Jurkat, Clone E6-1 (cell line): ENCODE measurements around the gene ZNF385C.
"Not testable (repeated sequence)": the region's sequence is repeated elsewhere in the genome, so short reads cannot be mapped to it uniquely, and the experiment has no call there.

Experiments used
- DNase-seq: peaks from one replicate; pipeline ENCODE4 v3.0.0-alpha.2; 2011; ENCODE audit warnings: low read depth, low spot score
- H3K4me3 ChIP-seq: 2 replicates; pipeline ENCODE4 v1.5.1; 2011; ENCODE audit warnings: mild to moderate bottlenecking, low read length, control low read depth, moderate library complexity

Gene ZNF385C

GRCh38 chr17:42034059-42034458 lies 64.2 kb downstream of the ZNF385C start:
- no peak overlapping the region for H3K4me3 ChIP-seq
- no peak for DNase-seq

DNA sequence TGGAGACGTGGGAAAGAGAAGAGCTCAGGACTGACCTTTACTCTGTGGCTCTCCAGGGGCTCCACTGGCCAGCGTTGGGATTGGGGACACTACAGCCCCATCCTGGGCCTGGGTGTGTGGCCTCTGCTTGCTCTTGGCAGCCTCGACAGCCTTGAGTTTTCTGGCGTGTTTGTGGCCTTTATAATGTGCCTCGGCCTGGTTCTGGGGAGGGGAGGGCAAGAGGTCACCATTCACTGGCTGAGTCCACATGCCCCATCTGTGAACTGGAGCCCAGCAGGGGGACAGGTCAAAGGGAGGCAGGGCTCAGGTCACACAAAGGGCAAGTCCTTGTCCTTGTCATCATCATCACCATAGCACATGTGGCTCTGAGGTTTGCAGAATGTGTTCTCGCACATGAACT lies 66.7 kb downstream of the ZNF385C start:
- DNase-seq = no peak
- H3K4me3 ChIP-seq = no peak overlapping the region

DNA sequence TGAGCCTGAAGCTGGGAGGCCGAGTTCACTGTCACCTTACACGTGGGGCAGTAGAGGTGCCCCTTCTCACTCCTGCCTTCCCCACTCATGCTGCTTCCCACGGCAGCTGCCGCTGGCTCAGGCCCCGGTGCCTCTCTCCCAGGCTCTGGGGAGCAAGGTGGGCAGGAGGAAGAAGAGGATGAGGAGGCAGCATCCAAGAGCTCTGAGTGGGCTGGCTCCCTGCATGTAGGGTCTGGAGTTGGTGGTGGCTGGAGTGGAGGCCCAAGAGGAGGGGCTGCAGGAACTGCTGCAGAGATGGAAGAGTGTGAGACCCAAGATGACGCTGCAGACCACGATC lies 69.5 kb downstream of the ZNF385C start:
- no peak for DNase-seq
- H3K4me3 ChIP-seq = no peak overlapping the region

DNA sequence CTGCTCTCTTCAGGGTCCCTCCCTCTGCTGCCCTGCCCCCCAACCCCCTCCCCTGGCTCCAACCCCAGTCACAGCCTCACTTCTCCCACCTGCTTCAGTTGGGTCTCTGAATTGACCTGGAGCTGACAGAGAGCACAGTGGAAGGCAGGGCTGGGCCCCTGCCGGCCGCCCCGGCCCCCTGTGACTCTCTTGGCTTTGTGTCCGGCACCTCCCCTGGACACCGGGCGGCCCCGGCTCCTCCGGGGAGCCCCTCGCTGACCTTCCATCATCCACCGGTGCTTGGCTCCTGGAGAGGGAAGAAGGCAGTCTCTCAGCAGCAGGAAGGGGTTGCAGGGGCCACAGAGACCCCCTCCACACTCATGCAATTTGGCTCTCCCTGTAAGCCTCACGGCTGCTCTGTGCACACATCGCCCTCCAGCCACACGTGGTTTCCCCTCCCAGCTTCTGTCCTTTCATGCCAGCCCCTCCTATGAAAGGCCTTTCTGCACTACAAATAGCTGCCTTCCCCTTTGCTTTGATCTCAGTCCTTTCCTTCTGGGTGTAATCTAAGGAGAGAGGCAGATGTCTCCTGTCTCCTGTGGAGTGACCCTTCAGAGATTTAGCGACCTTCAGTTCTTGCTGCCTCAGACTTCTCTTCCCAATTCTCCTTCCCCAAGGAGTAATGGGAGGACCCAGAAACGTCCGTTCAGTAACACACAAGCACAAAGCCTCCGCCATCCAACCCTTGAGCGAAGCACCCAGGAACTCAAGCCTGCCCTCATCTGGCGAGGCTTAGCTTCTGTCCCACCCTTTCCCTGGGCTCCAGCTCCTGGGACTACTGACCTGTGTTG lies 70.1 kb downstream of the ZNF385C start:
- no peak for DNase-seq
- no peak overlapping the region for H3K4me3 ChIP-seq

DNA sequence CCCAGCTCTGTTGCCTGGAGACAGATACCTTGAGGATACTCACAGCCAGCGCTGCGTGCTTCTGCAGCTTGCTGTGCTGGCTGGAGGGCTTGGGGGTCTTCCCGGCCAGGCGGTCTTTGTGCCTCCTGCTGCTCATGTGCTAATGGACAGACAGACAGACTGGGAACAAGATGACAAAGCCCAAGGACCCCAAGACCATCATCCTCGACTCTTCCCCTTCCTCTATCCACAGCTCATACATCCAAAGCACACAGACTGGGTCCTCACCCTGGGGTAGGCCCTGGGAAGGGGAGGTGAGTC lies 70.7 kb downstream of the ZNF385C start:
- no peak overlapping the region for H3K4me3 ChIP-seq
- DNase-seq = no peak

- DNase-seq = no peak
- H3K4me3 ChIP-seq = no peak overlapping the region
Observed at GRCh38 chr17:42026857-42027589, 71.2 kb downstream of the ZNF385C start.

DNA sequence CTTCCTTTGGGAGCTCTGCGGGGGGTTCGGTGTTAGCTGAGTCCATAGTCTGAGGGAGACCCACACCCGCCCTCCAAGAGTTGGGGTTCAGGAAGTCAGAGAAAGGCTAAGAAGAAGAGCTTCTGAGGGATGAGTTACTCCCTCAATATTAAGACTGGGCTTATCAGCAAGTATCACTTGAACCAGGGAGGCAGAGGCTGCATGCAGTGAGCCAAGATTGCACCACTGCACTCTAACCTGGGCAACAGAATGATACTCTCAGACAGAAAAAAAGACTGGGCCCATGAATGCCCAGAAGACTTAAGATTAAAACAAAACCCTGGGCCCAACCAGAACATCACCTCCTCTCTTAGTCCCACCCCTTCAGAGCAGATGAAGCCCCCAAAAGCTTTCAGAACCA lies 72.3 kb downstream of the ZNF385C start:
- H3K4me3 ChIP-seq = no peak overlapping the region
- no peak for DNase-seq

DNA sequence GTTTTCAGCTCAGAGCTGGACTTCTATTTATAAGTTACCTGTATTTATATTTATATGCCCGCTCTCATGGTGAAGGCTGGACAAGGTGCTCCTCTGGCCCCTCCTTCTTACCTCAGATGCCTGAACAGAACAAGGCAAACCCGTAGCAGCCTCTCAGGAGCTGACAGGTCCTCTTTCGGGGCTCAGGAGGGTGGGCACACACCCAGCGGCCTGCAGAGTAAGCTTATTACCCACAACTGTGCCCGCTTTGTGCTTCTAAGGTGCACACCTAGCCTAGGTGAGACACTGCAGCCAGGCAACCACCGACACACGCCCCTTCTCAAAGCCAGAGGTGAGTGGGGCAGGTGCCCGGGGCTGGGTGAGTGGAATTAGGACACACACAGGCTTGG lies 73.1 kb downstream of the ZNF385C start:
- no peak for DNase-seq
- no peak overlapping the region for H3K4me3 ChIP-seq

GRCh38 chr17:42023524-42024349 lies 74.5 kb downstream of the ZNF385C start:
- DNase-seq = no peak

DNA sequence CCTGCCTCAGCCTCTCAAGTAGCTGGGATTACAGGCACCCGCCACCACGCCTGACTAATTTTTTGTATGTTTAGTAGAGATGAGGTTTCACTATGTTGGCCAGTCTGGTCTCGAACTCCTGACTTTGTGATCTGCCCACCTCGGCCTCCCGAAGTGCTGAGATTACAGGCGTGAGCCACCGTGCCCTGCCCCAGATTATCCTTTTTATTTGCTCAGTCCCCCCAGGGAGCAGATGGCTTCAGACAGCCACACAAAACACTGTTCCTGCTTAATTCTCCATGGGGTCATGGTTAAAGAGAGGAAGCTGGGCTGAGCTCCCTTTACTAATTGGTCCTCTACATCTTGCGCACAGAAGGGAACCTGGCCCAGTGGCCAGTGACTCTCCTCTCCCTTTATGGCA lies 77.4 kb downstream of the ZNF385C start:
- peak overlapping the region; percentile 86 for H3K4me3 ChIP-seq
- DNase-seq = not testable (repeated sequence)

More at GRCh38 chr17:42023524-42024349, 74.5 kb downstream of the ZNF385C start:
- no peak overlapping the region for H3K4me3 ChIP-seq

DNA sequence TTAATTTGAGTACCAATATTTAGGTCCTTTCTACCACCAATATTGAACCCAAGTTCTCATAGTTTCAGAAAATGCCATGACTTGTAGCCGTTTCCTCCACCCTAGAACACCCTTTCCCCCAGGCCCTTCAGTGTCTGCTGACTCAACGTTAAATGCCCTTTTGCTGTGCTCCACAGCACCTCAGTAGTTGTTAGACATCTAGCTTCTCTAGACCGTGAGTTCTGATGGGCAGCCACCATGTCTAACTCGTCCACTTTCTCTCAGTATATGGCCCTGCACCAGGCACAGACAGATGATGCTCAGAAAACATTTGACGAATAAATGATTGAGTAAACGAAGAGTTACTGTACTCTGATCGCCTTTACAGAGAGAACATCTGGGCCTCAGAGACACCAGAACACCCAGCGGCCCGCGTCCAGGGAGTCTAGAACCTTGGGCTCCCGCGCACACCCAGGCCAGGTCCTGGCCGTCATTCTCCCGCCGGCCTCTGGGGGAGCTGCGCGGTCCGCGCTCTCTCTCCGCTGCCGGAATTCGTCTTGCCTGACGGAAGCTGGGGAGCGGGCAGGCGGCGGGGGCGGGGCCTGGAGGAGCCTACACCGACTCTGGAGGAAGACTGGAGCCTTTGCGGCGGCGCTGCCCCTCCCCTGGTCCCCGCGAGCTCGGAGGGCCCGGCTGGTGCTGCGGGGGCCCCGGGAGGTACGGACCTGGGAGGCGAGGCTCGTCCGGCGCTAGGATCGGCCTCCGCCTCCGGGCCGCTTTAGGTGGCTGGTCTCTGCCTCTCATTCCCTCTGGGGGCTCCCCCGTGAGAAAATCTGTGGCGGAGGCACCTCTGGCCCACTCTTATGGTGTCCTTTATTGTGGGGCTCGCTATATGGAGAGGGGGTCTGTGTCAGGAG lies 78.5 kb downstream of the ZNF385C start, which contains the start of gene NKIRAS2:
TSS of gene NKIRAS2 (plus strand) at position 582 of the 896 bp plus-strand sequence. CDS start 1,488 bp downstream, outside the sequence.
- H3K4me3 ChIP-seq = peak within 1 kb of the TSS; percentile 86
- peak; percentile 81 for DNase-seq

DNA sequence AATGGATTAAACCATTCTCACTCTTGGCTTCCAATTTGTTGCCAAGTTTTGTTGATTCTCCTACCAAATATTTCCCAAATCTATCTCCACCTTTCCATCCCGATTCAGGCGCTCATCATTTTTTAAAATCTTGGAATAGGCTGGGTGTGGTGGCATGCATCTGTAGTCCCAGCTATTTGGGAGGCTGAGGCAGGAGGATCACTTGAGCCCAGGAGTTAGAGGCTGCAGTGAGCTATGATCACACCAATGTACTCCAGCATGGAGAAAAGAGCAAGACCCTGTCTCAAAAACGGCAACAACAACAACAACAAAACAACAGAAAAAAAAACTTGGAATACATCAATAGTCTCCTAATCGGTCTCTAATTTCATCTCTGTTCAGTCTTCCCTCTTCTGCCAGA lies 79.3 kb downstream of the ZNF385C start:
- DNase-seq = no peak
- H3K4me3 ChIP-seq = no peak overlapping the region

DNA sequence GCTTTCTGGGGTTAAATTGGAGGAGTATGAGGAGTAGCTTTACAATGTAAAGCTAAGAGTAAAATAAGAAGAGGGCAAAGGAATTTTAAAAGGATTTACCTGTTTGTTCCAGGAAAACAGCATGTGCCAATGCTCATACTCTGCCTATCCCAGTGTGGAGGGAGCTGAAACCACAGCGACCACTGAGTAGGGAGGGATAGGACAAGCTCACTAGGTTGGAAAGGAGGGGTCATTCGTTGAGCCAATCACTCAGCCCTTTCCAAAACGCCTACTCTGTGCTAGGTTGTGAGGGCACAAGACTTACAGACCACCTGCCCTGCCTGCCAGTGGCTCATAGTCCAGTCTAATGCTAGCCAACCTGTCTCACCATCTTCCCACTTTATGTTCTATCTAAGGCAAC lies 79.9 kb downstream of the ZNF385C start:
- peak overlapping the region; percentile 98 for H3K4me3 ChIP-seq
- no peak for DNase-seq

DNA sequence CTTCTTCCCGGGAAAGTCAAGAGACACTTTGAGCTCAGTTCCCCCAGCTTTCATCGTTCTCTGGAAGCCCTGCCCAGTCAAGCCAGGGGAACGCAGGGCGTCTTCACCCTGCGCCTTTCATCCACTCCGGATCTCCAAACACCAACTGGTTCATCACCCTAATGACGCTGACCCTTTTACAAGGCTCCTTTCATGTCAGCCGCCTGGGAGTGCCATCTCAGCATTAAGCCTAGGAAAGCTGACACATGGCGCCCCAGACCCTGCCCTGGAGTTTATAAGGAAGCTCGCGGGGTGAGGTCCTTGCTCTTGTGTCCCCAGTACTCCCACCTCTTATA lies 80.4 kb downstream of the ZNF385C start:
- DNase-seq = no peak

GRCh38 chr17:42016941-42017865 lies 81.1 kb downstream of the ZNF385C start, which contains the start of gene DNAJC7:
Gene DNAJC7, minus strand, starts transcription at chr17:42017439. Its CDS starts 23 bp downstream, at chr17:42017416.
- DNase-seq = peak; percentile 90
- peak within 1 kb of the TSS; percentile 98 for H3K4me3 ChIP-seq

More for the DNA sequence above, 80.4 kb downstream of the ZNF385C start:
- peak overlapping the region; percentile 98 for H3K4me3 ChIP-seq

- DNase-seq = no peak
- peak overlapping the region; percentile 98 for H3K4me3 ChIP-seq
Observed at GRCh38 chr17:42016411-42016831, 81.9 kb downstream of the ZNF385C start.

DNA sequence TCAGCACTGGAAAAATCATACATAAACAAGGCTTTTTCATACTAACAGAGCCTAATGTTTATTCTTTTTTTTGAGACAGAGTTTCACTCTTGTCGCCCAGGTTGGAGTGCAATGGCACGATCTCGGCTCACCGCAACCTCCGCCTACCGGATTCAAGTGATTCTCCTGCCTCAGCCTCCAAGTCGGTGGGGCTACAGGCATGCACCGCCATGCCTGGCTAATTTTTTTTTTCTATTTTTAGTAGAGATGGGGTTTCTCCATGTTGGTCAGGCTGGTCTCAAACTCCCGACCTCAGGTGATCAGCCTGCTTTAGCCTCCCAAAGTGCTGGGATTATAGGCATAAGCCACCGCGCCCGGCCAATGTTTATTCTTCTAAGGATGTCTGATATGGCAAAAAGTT lies 84.5 kb downstream of the ZNF385C start:
- H3K4me3 ChIP-seq, DNase-seq: not testable (repeated sequence)

DNA sequence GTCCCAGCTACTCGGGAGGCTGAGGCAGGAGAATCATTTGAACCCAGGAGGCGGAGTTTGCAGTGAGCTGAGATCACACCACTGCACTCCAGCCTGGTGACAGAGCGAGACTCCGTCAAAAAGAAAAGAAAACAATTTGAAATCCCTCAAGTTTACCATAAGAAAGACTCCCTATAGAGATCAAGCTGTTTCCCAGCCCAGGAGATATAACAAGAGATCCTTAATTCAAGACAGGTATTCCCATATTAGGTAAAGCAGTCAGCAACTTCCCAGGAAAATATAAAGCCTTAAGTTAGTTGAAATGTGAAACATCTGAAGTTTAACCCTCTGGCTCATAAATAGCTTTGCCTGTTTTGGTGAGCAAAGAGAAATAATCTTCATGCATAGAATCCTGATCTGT lies 85.9 kb downstream of the ZNF385C start:
- not testable (repeated sequence) for H3K4me3 ChIP-seq, DNase-seq
